Lung (tissue), 12 donors: ENCODE data around the gene FADS1. TPM values are rescaled to one million over a fixed set of nuclear protein-coding genes. Genes with fewer than 3 reads are reported as not detected.
A peak's percentile ranks its signal among the peaks of the same experiment; 100 is the strongest.

Experiments
- ATAC-seq: fragments of 200-7000 bp; cut with Tn5 transposase; one replicate; pipeline ENCODE4 v1.9.1; 2020; ENCODE audit warnings: moderate number of reproducible peaks; ENCODE audit not compliant: insufficient read depth, low FRiP score
- DNase-seq, 3 donors: peaks; one replicate each; pipeline ENCODE4 v3.0.0-alpha.2; 2013 to 2017
- H3K27ac ChIP-seq, 2 donors: one replicate each; pipeline ENCODE4 v1.5.1; 2013; ENCODE audit warnings: mild to moderate bottlenecking in 2 of 2, moderate library complexity in 2 of 2, control low read depth in 1 of 2, inconsistent platforms in 1 of 2, low read depth in 1 of 2, low read length in 1 of 2
- H3K27me3 ChIP-seq, 3 donors: one replicate each; pipeline ENCODE4 v1.5.1; 2013; ENCODE audit warnings: low read length in 2 of 3; ENCODE audit not compliant: control insufficient read depth in 3 of 3, insufficient read depth in 3 of 3
- H3K36me3 ChIP-seq, 4 donors: one replicate each; pipeline ENCODE4 v1.5.1; 2013; ENCODE audit warnings: low read length in 4 of 4, mild to moderate bottlenecking in 1 of 4, moderate library complexity in 1 of 4; ENCODE audit not compliant: control insufficient read depth in 4 of 4, insufficient read depth in 4 of 4
- H3K4me1 ChIP-seq, 5 donors: one replicate each; pipeline ENCODE4 v1.5.1; 2013; ENCODE audit warnings: low read length in 5 of 5, mild to moderate bottlenecking in 2 of 5, moderate library complexity in 1 of 5; ENCODE audit not compliant: control insufficient read depth in 5 of 5, insufficient read depth in 5 of 5
- H3K4me3 ChIP-seq: one replicate; pipeline ENCODE4 v1.5.1; 2013; ENCODE audit warnings: mild to moderate bottlenecking, control low read depth, moderate library complexity
- H3K9ac ChIP-seq, 2 donors: one replicate each; pipeline ENCODE4 v1.5.1; 2013; ENCODE audit warnings: low read length in 2 of 2, control low read depth in 1 of 2; ENCODE audit not compliant: insufficient read depth in 1 of 2
- H3K9me3 ChIP-seq, 4 donors: one replicate each; pipeline ENCODE4 v1.5.1; 2013; ENCODE audit warnings: low read length in 3 of 4, mild to moderate bottlenecking in 1 of 4, moderate library complexity in 1 of 4; ENCODE audit not compliant: control insufficient read depth in 4 of 4, insufficient read depth in 3 of 4
- CTCF ChIP-seq: IDR thresholded peaks from 2 replicates; pipeline ENCODE4 v1.5.1; 2012; ENCODE audit warnings: mild to moderate bottlenecking; ENCODE audit errors: control extremely low read depth, extremely low read depth
- WGBS, 2 donors: extraction: QIAGEN DNeasy Blood & Tissue Kit; methylation state at CpG; one replicate each; pipeline ENCODE4 v1.1.7; 2013; 5-methylcytosine and 5-hydroxymethylcytosine counted together
- polyA plus RNA-seq, 2 donors: library from polyadenylated mRNA; stranded (reverse); fragments of 200-250 nt; gene quantifications; one replicate each; pipeline ENCODE4 v1.2.1, GENCODE V29; 2013
- total RNA-seq, 2 donors: library from RNA; depleted of rRNA in 1 of 2; stranded (reverse); fragments of >200 nt in 1 of 2; gene quantifications; one replicate each; pipeline ENCODE4 v1.2.1, GENCODE V29; 2014 to 2021
- donor health status: control.
- donor health status: control.
- donor health status: Bipolar disorder and iron deficiency.
- donor health status: healthy.
- donor health status: DM: yes; HTN: yes; CAD: no.

Gene FADS1
- total and polyA plus RNA-seq, 4 donors = 35.1 to 102 (median 45.0) TPM

- DNase-seq = peak in 2 of 3 donors; percentile 54 to 57
- Histone ChIP-seq H3K9ac (no peak overlapping the region), H3K9me3 (peaks cover 0 to 1% (median 0%) of the 10 kb centered on the region in 4 donors), H3K36me3 (no peaks in the 10 kb centered on the region), H3K4me3 (no peak overlapping the region), H3K27ac (peak overlapping the region in 1 of 2 donors; percentile 18), H3K27me3 (no peaks in the 10 kb centered on the region), H3K4me1 (peaks cover 0 to 33% (median 14%) of the 10 kb centered on the region in 5 donors)
- 46 to 55% methylated on average over 8 of the region's 8 CpGs for WGBS, 2 donors
- ATAC-seq = no peak
- TF ChIP-seq CTCF = no peak
Measured at GRCh38 chr11:61830237-61831105, 13.7 kb upstream of the FADS1 start.

GRCh38 chr11:61829806-61830205 lies 13.0 kb upstream of the FADS1 start:
- Histone ChIP-seq H3K4me3 (no peak overlapping the region), H3K4me1 (peaks cover 0 to 33% (median 14%) of the 10 kb centered on the region in 5 donors), H3K9me3 (peaks cover 0 to 1% (median 0%) of the 10 kb centered on the region in 4 donors), H3K9ac (no peak overlapping the region), H3K27ac (no peak overlapping the region), H3K36me3 (no peaks in the 10 kb centered on the region), H3K27me3 (no peaks in the 10 kb centered on the region)
- 84 to 91% methylated on average over 4 of the region's 4 CpGs for WGBS, 2 donors
- DNase-seq = no peak
- no peak for ATAC-seq
- TF ChIP-seq CTCF = no peak

- Histone ChIP-seq H3K9ac (peak overlapping the region in 1 of 2 donors; percentile 61), H3K27ac (peak overlapping the region; percentile 27 to 87), H3K9me3 (peaks cover 0 to 1% (median 0%) of the 10 kb centered on the region in 4 donors), H3K27me3 (no peaks in the 10 kb centered on the region), H3K4me1 (peaks cover 0 to 28% (median 10%) of the 10 kb centered on the region in 5 donors), H3K36me3 (no peaks in the 10 kb centered on the region), H3K4me3 (peak overlapping the region; percentile 54)
- no peak for ATAC-seq
- 1% methylated on average over 50 to 55 of the region's 55 CpGs for WGBS, 2 donors
- DNase-seq = peak; percentile 50 to 67 (median 52)
- peak; percentile 25 for TF ChIP-seq CTCF
Measured at GRCh38 chr11:61828629-61829407, 12.0 kb upstream of the FADS1 start.
